GM12872 (cell line): ENCODE measurements around the gene ZNF333.

Experiments
- CTCF ChIP-seq: IDR thresholded peaks from 3 replicates; pipeline ENCODE4 v1.5.1; 2011; ENCODE audit warnings: low read depth, mild to moderate bottlenecking, low read length, moderate library complexity; ENCODE audit not compliant: insufficient read depth

The ZNF333 gene

GRCh38 chr19:14661372-14661924 lies 28.4 kb upstream of the ZNF333 start:
- TF ChIP-seq CTCF: no peak

DNA sequence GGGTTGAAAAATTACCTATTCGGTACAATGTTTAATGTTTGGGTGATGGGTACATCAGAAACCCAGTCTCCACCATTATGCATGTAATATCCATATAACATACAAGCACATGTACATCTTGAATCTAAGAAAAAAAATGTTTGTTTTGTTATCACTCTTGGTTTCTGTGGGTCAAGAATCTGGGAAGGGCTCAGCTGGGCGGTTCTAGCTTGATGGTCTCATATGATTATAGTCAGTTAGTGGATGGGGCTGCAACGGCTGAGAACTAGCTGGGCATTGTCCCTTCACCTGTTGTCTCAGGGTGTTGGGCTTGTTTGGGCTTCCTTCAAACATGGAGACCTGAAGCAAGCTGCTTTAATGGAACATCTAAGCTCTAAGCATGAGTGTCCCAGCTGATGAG lies 19.9 kb upstream of the ZNF333 start:
- no peak for TF ChIP-seq CTCF

GRCh38 chr19:14670408-14670807 lies 19.4 kb upstream of the ZNF333 start:
- no peak for TF ChIP-seq CTCF

GRCh38 chr19:14672188-14672872 lies 17.5 kb upstream of the ZNF333 start:
- TF ChIP-seq CTCF: no peak

- TF ChIP-seq CTCF: no peak
Observed at GRCh38 chr19:14673088-14673487, 16.8 kb upstream of the ZNF333 start.

GRCh38 chr19:14674764-14675163 lies 15.1 kb upstream of the ZNF333 start, which contains the start of gene ADGRE3:
Gene ADGRE3 (minus strand): TSS chr19:14674844. CDS start chr19:14674770, 74 bp downstream.
- no peak for TF ChIP-seq CTCF

GRCh38 chr19:14676762-14677161 lies 13.1 kb upstream of the ZNF333 start:
- TF ChIP-seq CTCF: no peak

- no peak for TF ChIP-seq CTCF
Observed at GRCh38 chr19:14677464-14677863, 12.4 kb upstream of the ZNF333 start.
